Dedifferentiated amniotic fluid mesenchymal stem cell (primary cell): ENCODE measurements around the gene TBCB.
"Not testable (repeated sequence)": the region's sequence is repeated elsewhere in the genome, so short reads cannot be mapped to it uniquely, and the experiment has no call there.

Experiments
- DNase-seq: peaks from one replicate; pipeline ENCODE4 v3.0.0-alpha.2; 2016; ENCODE audit errors: extremely low spot score

The TBCB gene

DNA sequence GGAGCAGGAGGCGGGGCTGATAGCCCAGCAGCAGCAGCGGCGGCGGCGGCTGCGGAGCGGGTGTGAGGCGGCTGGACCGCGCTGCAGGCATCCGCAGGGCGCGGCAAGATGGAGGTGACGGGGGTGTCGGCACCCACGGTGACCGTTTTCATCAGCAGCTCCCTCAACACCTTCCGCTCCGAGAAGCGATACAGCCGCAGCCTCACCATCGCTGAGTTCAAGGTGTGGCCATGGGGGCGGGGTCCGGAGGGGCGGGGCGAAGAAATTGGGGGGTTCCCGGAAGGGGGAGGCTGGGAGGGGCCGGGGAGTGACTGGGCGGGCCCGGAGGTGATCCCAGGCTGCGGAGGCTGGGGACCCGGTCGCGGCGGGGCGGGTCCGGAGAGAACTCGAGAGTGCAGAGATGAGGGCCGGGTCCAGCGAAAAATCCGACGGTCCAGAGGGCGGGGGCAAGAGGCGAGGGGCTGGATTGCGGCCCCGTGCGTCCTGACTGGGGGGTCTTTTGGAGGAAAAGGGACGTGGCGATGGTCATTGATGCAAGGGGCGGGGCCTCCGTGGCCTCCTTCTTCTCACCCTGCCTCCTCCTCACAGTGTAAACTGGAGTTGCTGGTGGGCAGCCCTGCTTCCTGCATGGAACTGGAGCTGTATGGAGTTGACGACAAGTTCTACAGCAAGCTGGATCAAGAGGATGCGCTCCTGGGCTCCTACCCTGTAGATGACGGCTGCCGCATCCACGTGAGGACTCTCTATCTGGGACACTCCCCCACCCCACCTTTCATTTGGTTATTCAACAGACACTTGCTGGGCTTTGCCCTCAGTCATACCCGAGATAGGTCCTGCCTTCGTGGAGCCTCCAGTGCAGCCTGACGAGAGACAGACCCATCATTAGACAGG lies at the start of gene TBCB:
Gene TBCB, plus strand, starts transcription at position 16 of the 891 bp plus-strand sequence. Its CDS starts 93 bp downstream, at position 109.
- DNase-seq = no peak

DNA sequence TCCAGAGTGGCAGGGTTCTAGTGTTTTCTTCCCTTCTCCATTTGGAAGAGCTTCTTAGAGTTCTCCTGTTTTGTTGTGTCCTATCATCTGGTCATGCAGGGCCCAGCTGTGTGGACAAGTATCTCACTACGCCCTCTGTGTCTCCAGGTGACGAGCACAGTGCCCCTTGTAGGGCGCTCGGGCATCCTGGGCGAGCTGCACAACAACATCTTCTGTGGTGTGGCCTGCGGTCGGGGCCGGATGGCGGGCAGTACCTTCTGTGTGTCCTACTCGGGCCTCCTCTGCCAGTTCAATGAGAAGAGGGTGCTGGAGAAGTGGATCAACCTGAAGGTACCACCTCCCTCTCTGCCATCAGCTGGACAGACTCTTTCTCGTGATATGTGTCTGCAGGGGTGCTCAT lies 47.6 kb upstream of the TBCB start:
- no peak for DNase-seq

- DNase-seq = not testable (repeated sequence)
Observed at GRCh38 chr19:36068810-36069499, 46.3 kb upstream of the TBCB start.

DNA sequence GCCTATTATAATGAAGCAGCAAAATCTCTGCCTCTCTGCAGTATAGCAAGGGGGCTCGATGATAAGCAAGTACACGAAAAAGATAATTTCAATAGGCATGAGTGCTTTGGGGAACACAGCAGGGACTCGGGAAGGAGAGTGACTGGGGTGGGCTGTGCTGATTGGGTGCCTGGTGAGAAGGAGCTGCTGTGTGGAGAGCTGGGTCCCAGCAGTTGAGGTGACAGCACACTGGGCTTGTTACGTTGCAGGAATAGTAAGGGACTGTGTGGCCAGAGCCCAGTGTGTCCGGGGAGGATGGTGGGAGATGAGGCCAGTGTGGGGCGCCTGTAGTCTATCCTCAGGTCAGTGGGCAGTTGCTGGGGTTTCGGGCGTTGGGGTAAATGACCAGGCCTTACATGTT lies 43.2 kb upstream of the TBCB start:
- DNase-seq = no peak

- DNase-seq = no peak
Observed at GRCh38 chr19:36073121-36073876, 42.0 kb upstream of the TBCB start.

- no peak for DNase-seq
Observed at GRCh38 chr19:36079389-36079945, 35.8 kb upstream of the TBCB start.

GRCh38 chr19:36081385-36081784 lies 33.9 kb upstream of the TBCB start:
- no peak for DNase-seq

GRCh38 chr19:36081894-36082293 lies 33.4 kb upstream of the TBCB start:
- DNase-seq = no peak

DNA sequence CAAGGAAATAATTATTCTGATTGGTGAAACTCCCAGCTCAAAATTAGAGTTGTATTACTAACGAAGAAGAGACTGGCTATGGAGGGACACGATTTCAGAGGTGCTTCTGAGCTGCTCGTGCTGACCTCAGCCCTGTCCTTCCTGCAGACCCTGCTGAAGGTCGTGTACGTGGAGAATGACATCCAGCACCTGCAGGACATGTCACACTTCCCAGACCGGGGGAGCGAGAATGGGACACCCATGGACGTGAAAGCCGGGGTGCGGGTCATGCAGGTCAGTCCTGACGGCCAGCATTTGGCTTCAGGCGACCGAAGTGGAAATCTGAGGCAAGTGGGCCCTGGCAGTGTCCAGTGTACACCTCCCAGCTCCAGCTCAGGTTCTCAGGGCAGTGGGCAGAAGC lies 32.4 kb upstream of the TBCB start:
- DNase-seq = no peak

DNA sequence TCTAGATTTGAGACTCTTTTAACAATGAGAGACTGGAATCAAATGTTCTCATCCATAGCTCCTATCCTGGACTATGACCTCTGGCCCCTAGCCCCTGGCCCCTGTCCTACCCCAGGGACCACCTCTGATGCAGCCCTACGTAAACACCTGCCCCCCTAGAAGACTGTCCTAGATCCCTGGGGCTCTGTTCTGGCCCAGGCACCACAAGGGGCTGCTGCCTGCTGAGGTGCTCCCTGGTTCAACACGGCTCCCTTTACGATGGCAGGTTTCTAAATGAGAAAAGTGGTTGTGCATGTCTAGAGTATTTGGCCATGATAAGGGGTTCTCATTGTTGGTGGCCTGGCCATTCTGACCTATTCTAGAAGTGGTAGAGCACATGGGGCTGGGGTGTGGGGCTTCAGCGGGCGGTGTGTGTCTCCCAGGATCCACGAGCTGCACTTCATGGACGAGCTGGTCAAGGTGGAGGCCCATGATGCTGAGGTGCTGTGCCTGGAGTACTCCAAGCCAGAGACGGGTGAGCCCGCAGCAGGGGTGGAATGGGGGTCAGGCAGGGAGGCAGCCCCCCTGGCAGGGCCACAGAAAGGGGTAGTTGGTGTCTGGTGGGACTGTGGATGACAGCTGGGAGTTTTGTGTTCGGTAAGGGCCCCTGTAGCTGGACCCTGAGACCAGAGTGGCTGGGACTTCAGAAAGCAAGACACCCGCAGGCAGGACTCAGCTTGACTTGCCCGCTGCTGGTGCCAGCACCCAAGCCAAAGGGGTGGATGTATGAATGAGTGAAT lies 30.8 kb upstream of the TBCB start:
- DNase-seq = no peak

DNA sequence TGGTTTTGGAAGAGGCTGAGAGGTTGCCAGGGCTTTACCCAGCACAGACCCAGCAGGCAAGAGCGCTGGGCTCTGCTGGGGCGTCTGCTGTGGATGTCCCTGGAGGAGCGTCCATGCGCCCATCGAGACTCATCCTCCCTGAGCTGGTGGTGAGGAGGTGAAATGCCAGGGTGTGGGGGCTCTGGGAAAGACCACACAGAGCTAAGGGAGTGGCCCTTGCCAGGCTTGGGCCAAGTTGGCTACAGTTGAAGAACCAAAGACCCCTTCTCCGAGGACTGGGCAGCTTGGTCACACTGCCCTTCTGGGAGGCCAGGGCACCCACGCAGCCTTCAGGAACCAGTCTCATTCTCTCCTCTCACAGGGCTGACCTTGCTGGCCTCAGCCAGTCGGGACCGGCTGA lies 28.9 kb upstream of the TBCB start:
- DNase-seq = no peak

- no peak for DNase-seq
Observed at GRCh38 chr19:36089847-36090246, 25.4 kb upstream of the TBCB start.

GRCh38 chr19:36090910-36091695 lies 24.2 kb upstream of the TBCB start:
- no peak for DNase-seq

DNA sequence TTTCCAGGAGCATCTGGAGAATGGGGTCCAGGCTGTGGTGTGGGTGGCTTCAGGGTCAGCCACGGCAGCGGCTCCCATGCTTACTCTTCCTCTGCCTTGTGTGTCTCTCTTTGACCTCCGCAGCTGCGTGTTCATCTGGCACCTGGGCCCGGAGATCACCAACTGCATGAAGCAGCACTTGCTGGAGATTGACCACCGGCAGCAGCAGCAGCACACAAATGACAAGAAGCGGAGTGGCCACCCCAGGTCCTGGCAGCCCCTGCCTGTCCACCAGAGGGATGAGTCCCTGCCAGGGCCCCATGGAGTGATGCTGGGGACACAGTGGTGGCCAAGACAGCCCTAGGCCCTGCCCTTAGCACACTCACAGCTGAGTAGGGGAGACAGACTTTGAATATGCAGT lies 22.7 kb upstream of the TBCB start:
- DNase-seq = no peak

DNA sequence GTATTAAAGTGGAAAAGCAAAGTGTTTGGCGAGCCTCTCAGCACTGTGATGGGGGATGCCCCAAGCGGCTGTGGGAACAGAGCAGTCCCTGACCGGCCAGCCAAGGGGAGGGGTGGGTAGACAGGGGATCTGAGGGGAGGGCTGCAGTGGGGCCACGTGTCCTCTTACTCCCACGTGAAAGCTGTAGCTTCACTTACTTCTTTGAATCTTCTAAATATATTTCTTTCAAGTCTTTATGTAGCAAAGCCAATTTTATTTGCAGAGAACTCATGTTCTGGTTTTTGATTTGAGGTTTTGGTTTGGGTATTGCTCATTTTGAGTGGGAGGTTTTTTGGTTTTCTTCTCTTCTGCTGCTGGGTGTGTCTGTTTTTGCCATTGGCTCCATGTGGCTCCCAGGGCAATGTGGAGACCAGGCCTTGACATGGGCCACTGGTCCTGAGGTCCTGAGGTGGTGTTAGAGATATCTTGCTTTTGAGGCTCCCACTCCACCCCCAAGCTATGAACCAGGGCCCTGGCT lies 22.1 kb upstream of the TBCB start:
- no peak for DNase-seq

DNA sequence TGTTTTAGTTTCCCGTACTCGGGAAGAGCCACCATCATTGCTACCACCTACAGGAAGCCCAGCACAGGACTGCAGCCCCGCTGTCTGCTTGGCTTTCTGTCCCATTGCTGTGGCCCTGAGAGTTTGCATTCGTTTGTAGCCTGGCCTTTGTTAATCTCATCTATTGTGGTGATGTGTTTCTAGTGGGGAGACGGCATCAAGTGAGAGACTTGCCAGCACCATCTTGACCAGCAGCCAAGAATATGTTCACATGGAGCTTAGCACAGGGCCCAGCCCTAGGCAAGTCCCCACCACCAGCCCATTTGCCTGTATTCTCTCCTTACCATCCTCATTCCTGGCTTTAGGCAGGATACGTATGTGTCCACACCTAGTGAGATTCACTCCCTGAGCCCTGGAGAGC lies 21.6 kb upstream of the TBCB start:
- DNase-seq = no peak

DNA sequence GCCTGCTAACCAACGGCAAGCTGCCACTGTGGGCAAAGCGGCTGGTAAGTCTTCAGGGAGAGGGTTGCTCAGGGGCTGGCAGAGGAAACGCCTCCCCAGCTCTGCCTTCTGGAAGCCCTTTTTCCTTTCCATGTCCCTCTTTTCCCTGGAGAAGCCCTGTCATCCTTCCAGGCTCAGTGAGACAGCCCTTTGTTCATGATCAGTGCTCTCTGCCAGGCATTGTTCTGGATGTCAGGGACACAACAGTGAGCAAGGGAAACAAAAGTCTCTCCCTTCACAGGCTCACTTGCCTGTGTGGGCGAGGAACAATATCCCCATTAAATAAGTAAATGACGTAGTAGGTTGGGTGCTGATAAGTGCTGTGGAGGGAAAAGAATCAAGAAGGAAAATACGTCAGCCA lies 18.2 kb upstream of the TBCB start:
- no peak for DNase-seq

DNA sequence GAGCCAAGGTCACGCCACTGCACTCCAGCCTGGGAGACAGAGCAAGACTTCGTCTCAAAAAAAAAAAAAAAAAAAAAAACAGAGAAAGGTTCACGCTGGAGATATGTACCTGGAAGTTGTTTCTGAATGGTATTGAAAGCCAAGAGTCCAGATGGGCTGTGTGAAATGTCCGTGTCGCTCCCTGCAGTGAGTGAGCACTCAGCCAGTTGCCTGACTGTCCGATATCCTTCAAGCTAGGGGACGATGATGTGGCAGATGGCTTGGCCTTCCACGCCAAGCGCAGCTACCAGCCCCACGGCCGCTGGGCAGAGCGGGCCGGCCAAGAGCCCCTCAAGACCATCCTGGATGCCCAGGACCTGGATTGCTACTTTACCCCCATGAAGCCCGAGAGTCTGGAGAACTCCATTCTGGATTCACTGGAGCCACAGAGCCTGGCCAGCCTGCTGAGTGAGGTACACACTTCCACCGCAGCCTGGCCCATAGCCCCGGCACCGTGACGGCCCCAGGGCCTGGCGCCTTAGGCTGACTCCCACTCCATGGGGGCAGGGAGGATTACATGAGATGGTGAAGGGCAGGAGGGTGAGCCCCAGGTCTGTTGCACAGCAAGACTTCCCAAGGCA lies 16.0 kb upstream of the TBCB start:
- DNase-seq = no peak

GRCh38 chr19:36100476-36100875 lies 14.8 kb upstream of the TBCB start:
- DNase-seq = no peak
